ENCODE measurements around the gene AP1M1. TPM values are rescaled to one million over a fixed set of nuclear protein-coding genes. Genes with fewer than 3 reads are reported as not detected.

The AP1M1 gene
- total and polyA plus RNA-seq, 2 experiments from 2014 or later: 56.7 to 93.3 TPM

- no peak overlapping the region for H3K4me3 ChIP-seq
- no peak for DNase-seq (ENCODE audit: low spot score)
- no peaks in the 10 kb centered on the region for H3K27me3 ChIP-seq
- TF ChIP-seq EZH2phosphoT487 (IDR thresholded peaks at IDR 0.05; ENCODE audit: low read depth, severe bottlenecking, unreplicated experiment) (no peak), CTCF (IDR thresholded peaks at IDR 0.05; ENCODE audit: poor library complexity) (no peak), EZH2 (IDR thresholded peaks at IDR 0.05; ENCODE audit: borderline replicate concordance) (no peak)
- H3K36me3 ChIP-seq (replicated peaks; ENCODE audit: insufficient read depth, low read depth): no peaks in the 10 kb centered on the region
- WGBS (ENCODE audit: low lambda C conversion rate, missing lambda C conversion rate): 94% methylated on average over 16 of the region's 16 CpGs
- H3K4me2 ChIP-seq: no peak overlapping the region
- no peak overlapping the region for H3K27ac ChIP-seq
- no peaks in the 10 kb centered on the region for H3K79me2 ChIP-seq
- no peaks in the 10 kb centered on the region for H3K9me3 ChIP-seq (ENCODE audit: low read depth)
- no peaks in the 10 kb centered on the region for H3K9me2 ChIP-seq (replicated peaks; ENCODE audit: insufficient read depth)
- no peaks in the 10 kb centered on the region for H3K4me1 ChIP-seq (ENCODE audit: insufficient read depth)
- no peaks in the 10 kb centered on the region for H4K20me1 ChIP-seq (ENCODE audit: insufficient read depth, poor library complexity, severe bottlenecking)
- no peak overlapping the region for H2AFZ ChIP-seq
Observed at GRCh38 chr19:16232127-16232526, 34.4 kb downstream of the AP1M1 start.

- no peaks in the 10 kb centered on the region for H3K9me2 ChIP-seq (replicated peaks; ENCODE audit: insufficient read depth)
- no peaks in the 10 kb centered on the region for H3K36me3 ChIP-seq (replicated peaks; ENCODE audit: insufficient read depth, low read depth)
- H3K4me2 ChIP-seq: no peak overlapping the region
- no peaks in the 10 kb centered on the region for H3K79me2 ChIP-seq
- no peaks in the 10 kb centered on the region for H3K9me3 ChIP-seq (ENCODE audit: low read depth)
- TF ChIP-seq EZH2phosphoT487 (IDR thresholded peaks at IDR 0.05; ENCODE audit: low read depth, severe bottlenecking, unreplicated experiment) (no peak), EZH2 (IDR thresholded peaks at IDR 0.05; ENCODE audit: borderline replicate concordance) (no peak), CTCF (IDR thresholded peaks at IDR 0.05; ENCODE audit: poor library complexity) (no peak)
- no peaks in the 10 kb centered on the region for H3K27me3 ChIP-seq
- no peak overlapping the region for H3K4me3 ChIP-seq
- WGBS (ENCODE audit: low lambda C conversion rate, missing lambda C conversion rate): 94% methylated on average over 12 of the region's 13 CpGs
- H2AFZ ChIP-seq: no peak overlapping the region
- no peak overlapping the region for H3K27ac ChIP-seq
- no peaks in the 10 kb centered on the region for H4K20me1 ChIP-seq (ENCODE audit: insufficient read depth, poor library complexity, severe bottlenecking)
- no peak for DNase-seq (ENCODE audit: low spot score)
- no peaks in the 10 kb centered on the region for H3K4me1 ChIP-seq (ENCODE audit: insufficient read depth)
Observed at GRCh38 chr19:16232568-16232967, 34.9 kb downstream of the AP1M1 start.

- no peaks in the 10 kb centered on the region for H3K9me2 ChIP-seq (replicated peaks; ENCODE audit: insufficient read depth)
- H3K79me2 ChIP-seq: no peaks in the 10 kb centered on the region
- DNase-seq (ENCODE audit: low spot score): no peak
- H3K36me3 ChIP-seq (replicated peaks; ENCODE audit: insufficient read depth, low read depth): no peaks in the 10 kb centered on the region
- no peaks in the 10 kb centered on the region for H3K4me1 ChIP-seq (ENCODE audit: insufficient read depth)
- no peaks in the 10 kb centered on the region for H4K20me1 ChIP-seq (ENCODE audit: insufficient read depth, poor library complexity, severe bottlenecking)
- no peaks in the 10 kb centered on the region for H3K27me3 ChIP-seq
- no peak overlapping the region for H3K27ac ChIP-seq
- TF ChIP-seq EZH2 (IDR thresholded peaks at IDR 0.05; ENCODE audit: borderline replicate concordance) (no peak), CTCF (IDR thresholded peaks at IDR 0.05; ENCODE audit: poor library complexity) (no peak), EZH2phosphoT487 (IDR thresholded peaks at IDR 0.05; ENCODE audit: low read depth, severe bottlenecking, unreplicated experiment) (no peak)
- H3K4me2 ChIP-seq: no peak overlapping the region
- 97% methylated on average over 19 of the region's 19 CpGs for WGBS (ENCODE audit: low lambda C conversion rate, missing lambda C conversion rate)
- H2AFZ ChIP-seq: no peak overlapping the region
- H3K9me3 ChIP-seq (ENCODE audit: low read depth): no peaks in the 10 kb centered on the region
- no peak overlapping the region for H3K4me3 ChIP-seq
Observed at GRCh38 chr19:16233081-16233776, 35.5 kb downstream of the AP1M1 start.

Data from hepatocyte (in vitro differentiated cells).